Esophagus squamous epithelium (tissue), 5 donors: ENCODE data around the gene OR4C16. TPM values are rescaled to one million over a fixed set of nuclear protein-coding genes. Genes with fewer than 3 reads are reported as not detected.

Experiments used
- DNase-seq: peaks from one replicate; lab custom pipeline; 2025; lab: John Stamatoyannopoulos, UW
- H3K27ac ChIP-seq, 4 donors: fragments of 200-600 bp; sonication (generic); one replicate each; pipeline ENCODE4 v1.5.1; 2016 to 2019; ENCODE audit warnings: mild to moderate bottlenecking in 1 of 4
- H3K27me3 ChIP-seq, 4 donors: fragments of 200-600 bp; sonication (generic); 1 replicate in 3 of 4; 2 replicates in 1 of 4; pipeline versions ENCODE4 v1.5.1 to v1.6.0; 2017 to 2021; ENCODE audit warnings: antibody characterized with exemption in 1 of 4
- H3K36me3 ChIP-seq, 3 donors: fragments of 200-600 bp; sonication (generic); one replicate each; pipeline ENCODE4 v1.5.1; 2016 to 2019
- H3K4me1 ChIP-seq, 3 donors: fragments of 200-600 bp; sonication (generic); one replicate each; pipeline ENCODE4 v1.5.1; 2017 to 2019
- H3K4me3 ChIP-seq, 4 donors: fragments of 200-600 bp; sonication (generic); 1 replicate in 3 of 4; 2 replicates in 1 of 4; pipeline ENCODE4 v1.5.1; 2016 to 2019; ENCODE audit warnings: mild to moderate bottlenecking in 2 of 4, moderate library complexity in 1 of 4
- H3K9me3 ChIP-seq, 3 donors: fragments of 200-600 bp; sonication (generic); one replicate each; pipeline ENCODE4 v1.5.1; 2016 to 2019
- CTCF ChIP-seq, 6 experiments: fragments of 450-650 bp in 4 of 6; fragments of 200-600 bp in 2 of 6; sonication (generic) in 2 of 6; IDR thresholded peaks; one replicate each; pipeline ENCODE4 v1.5.1; 2016 to 2019; ENCODE audit warnings: antibody characterized with exemption in 6 of 6, mild to moderate bottlenecking in 4 of 6, moderate library complexity in 4 of 6
- POLR2A ChIP-seq, 4 donors: fragments of 450-650 bp; IDR thresholded peaks; one replicate each; pipeline ENCODE4 v1.6.1; 2017; ENCODE audit warnings: antibody characterized with exemption in 4 of 4, mild to moderate bottlenecking in 4 of 4, moderate library complexity in 3 of 4
- WGBS, 2 donors: methylation state at CpG; one replicate each; pipeline ENCODE4 v1.1.5; 2018; 5-methylcytosine and 5-hydroxymethylcytosine counted together
- intact Hi-C: fragments of 100-400 bp; cut with DNase I; formaldehyde crosslinking; loops from one replicate; pipeline ENCODE4 v1.15.0; 2022
- total RNA-seq, 4 donors: library from RNA; depleted of rRNA; stranded (reverse); fragments of >200 nt; gene quantifications; one replicate each; pipeline ENCODE4 v1.1.0, GENCODE V29; 2016
- donor health status: DM: yes; HTN: yes; CAD: no.

Gene OR4C16
- total RNA-seq, result not detected

- Histone ChIP-seq H3K4me1 (no peaks in the 10 kb centered on the region), H3K27me3 (no peaks in the 10 kb centered on the region), H3K27ac (no peak within 1 kb of the TSS), H3K9me3 (peaks cover 0 to 11% (median 0%) of the 10 kb centered on the region in 3 donors), H3K4me3 (no peak within 1 kb of the TSS), H3K36me3 (no peaks in the 10 kb centered on the region)
- intact Hi-C loops, result no loop called here
- TF ChIP-seq CTCF (IDR thresholded peaks at IDR 0.05) (no peak), POLR2A (IDR thresholded peaks at IDR 0.05) (no peak)
- 63 to 69% methylated on average over 3 of the region's 3 CpGs for WGBS, 2 donors
- DNase-seq, result no peak
Measured at GRCh38 chr11:55571828-55572227, at the start of gene OR4C16. OR4C16 (plus strand) TSS chr11:55572128; CDS start chr11:55572128, 0 bp downstream.

- Histone ChIP-seq H3K4me1 (no peaks in the 10 kb centered on the region), H3K27me3 (no peaks in the 10 kb centered on the region), H3K27ac (no peak within 1 kb of the TSS), H3K9me3 (peaks cover 0 to 6% (median 0%) of the 10 kb centered on the region in 3 donors), H3K36me3 (no peaks in the 10 kb centered on the region), H3K4me3 (no peak within 1 kb of the TSS)
- no peak for TF ChIP-seq POLR2A (IDR thresholded peaks at IDR 0.05)
- no peak for TF ChIP-seq CTCF (IDR thresholded peaks at IDR 0.05)
- no peak for DNase-seq
- intact Hi-C loops, result no loop called here
Measured at GRCh38 chr11:55554169-55554568, 17.8 kb upstream of the OR4C16 start, which contains the start of gene OR4C15. OR4C15 (plus strand) TSS chr11:55554469; CDS start chr11:55554469, 0 bp downstream.

GRCh38 chr11:55572548-55572947, 620 bp downstream of the OR4C16 start:
- peaks cover 0 to 17% (median 0%) of the 10 kb centered on the region in 3 donors for H3K9me3 ChIP-seq
- TF ChIP-seq POLR2A (IDR thresholded peaks at IDR 0.05) (no peak), CTCF (IDR thresholded peaks at IDR 0.05) (no peak)
- intact Hi-C loops, result no loop called here
- WGBS, 2 donors, result 38 to 41% methylated on average over 1 of the region's 1 CpG
- H3K4me3 ChIP-seq, result no peak overlapping the region
- no peak overlapping the region for H3K27ac ChIP-seq
- H3K36me3 ChIP-seq, result no peaks in the 10 kb centered on the region
- no peak for DNase-seq
- H3K27me3 ChIP-seq, result no peaks in the 10 kb centered on the region
- no peaks in the 10 kb centered on the region for H3K4me1 ChIP-seq

GRCh38 chr11:55607545-55607944, 35.6 kb downstream of the OR4C16 start, which contains the start of gene OR4C11:
OR4C11 (minus strand) TSS chr11:55607645; CDS start chr11:55604373, 3,272 bp downstream.
- DNase-seq, result no peak
- H3K4me1 ChIP-seq, result no peaks in the 10 kb centered on the region
- H3K4me3 ChIP-seq, result no peak within 1 kb of the TSS
- no peaks in the 10 kb centered on the region for H3K27me3 ChIP-seq
- intact Hi-C loops, result no loop called here
- WGBS, 2 donors, result 15 to 49% methylated on average over 2 of the region's 2 CpGs
- no peak within 1 kb of the TSS for H3K27ac ChIP-seq
- TF ChIP-seq POLR2A (IDR thresholded peaks at IDR 0.05) (no peak), CTCF (IDR thresholded peaks at IDR 0.05) (no peak)
- H3K36me3 ChIP-seq, result no peaks in the 10 kb centered on the region
- H3K9me3 ChIP-seq, result no peaks in the 10 kb centered on the region

Other genes starting within 250 kb of the OR4C16 start
- gene OR4A16, start 228.9 kb upstream of the OR4C16 start, total RNA-seq, result not detected
- gene OR4A15, start 204.2 kb upstream of the OR4C16 start, total RNA-seq, result not detected
- not detected for gene OR4C15, start 17.7 kb upstream of the OR4C16 start, total RNA-seq
- gene OR4C11, start 35.5 kb downstream of the OR4C16 start, total RNA-seq, result not detected
- gene OR4P4, start 63.0 kb downstream of the OR4C16 start, total RNA-seq, result not detected
- not detected for gene OR4S2, start 76.2 kb downstream of the OR4C16 start, total RNA-seq
- not detected for gene OR4C6, start 90.1 kb downstream of the OR4C16 start, total RNA-seq
- not detected for gene OR5D13, start 201.3 kb downstream of the OR4C16 start, total RNA-seq
- gene OR5D14, start 223.4 kb downstream of the OR4C16 start, total RNA-seq, result not detected
- gene OR5L1, start 239.2 kb downstream of the OR4C16 start, total RNA-seq, result not detected
- gene OR5D18, start 247.5 kb downstream of the OR4C16 start, total RNA-seq, result not detected